ENCODE measurements around the gene PLCD3.

The PLCD3 gene

GRCh38 chr17:45149669-45150664, 17.7 kb upstream of the PLCD3 start:
- DNase-seq = peak; percentile 30

GRCh38 chr17:45149037-45149668, 16.8 kb upstream of the PLCD3 start:
- peak; percentile 67 for DNase-seq

GRCh38 chr17:45148183-45149036, 16.1 kb upstream of the PLCD3 start, which contains the start of gene HEXIM1:
Gene HEXIM1, plus strand, starts transcription at chr17:45148475. Its CDS starts 716 bp downstream, at chr17:45149191.
- peak; percentile 100 for DNase-seq

- peak; percentile 83 for DNase-seq
Observed at GRCh38 chr17:45147581-45148182, 15.4 kb upstream of the PLCD3 start.

- no peak for DNase-seq
Observed at GRCh38 chr17:45146890-45147580, 14.7 kb upstream of the PLCD3 start.

- DNase-seq = no peak
Observed at GRCh38 chr17:45146592-45146889, 14.2 kb upstream of the PLCD3 start.

GRCh38 chr17:45146166-45146565, 13.9 kb upstream of the PLCD3 start:
- DNase-seq = no peak

GRCh38 chr17:45145035-45145389, 12.7 kb upstream of the PLCD3 start:
- no peak for DNase-seq

GRCh38 chr17:45144199-45145034, 12.1 kb upstream of the PLCD3 start:
- DNase-seq = no peak

- no peak for DNase-seq
Observed at GRCh38 chr17:45143767-45144198, 11.5 kb upstream of the PLCD3 start.

- no peak for DNase-seq
Observed at GRCh38 chr17:45143094-45143670, 10.9 kb upstream of the PLCD3 start.

- DNase-seq = no peak
Observed at GRCh38 chr17:45139533-45139920, 7.2 kb upstream of the PLCD3 start.

GRCh38 chr17:45138911-45139532, 6.7 kb upstream of the PLCD3 start:
- DNase-seq = no peak

- no peak for DNase-seq
Observed at GRCh38 chr17:45137561-45138305, 5.4 kb upstream of the PLCD3 start.

GRCh38 chr17:45136846-45137560, 4.7 kb upstream of the PLCD3 start:
- DNase-seq = no peak

- no peak for DNase-seq
Observed at GRCh38 chr17:45135978-45136791, 3.9 kb upstream of the PLCD3 start.

GRCh38 chr17:45135192-45135977, 3.1 kb upstream of the PLCD3 start, which contains the start of gene ACBD4:
Gene ACBD4, plus strand, starts transcription at chr17:45135687. Its CDS starts 458 bp downstream, at chr17:45136145.
- peak; percentile 97 for DNase-seq

Data from central memory CD4-positive, alpha-beta T cell (primary cell).